Activated CD4-positive, alpha-beta T cell treated with anti-CD3 and anti-CD28 coated beads, Interleukin-2, amount 50 U/mL, for 4 hours (primary cell): ENCODE results near the gene NCOA4.
"Not testable (repeated sequence)": the region's sequence is repeated elsewhere in the genome, so short reads cannot be mapped to it uniquely, and the experiment has no call there.

Experiments used
- DNase-seq, 2 experiments: peaks; one replicate each; pipeline ENCODE4 v3.0.0-alpha.2; 2020

Gene NCOA4

DNA sequence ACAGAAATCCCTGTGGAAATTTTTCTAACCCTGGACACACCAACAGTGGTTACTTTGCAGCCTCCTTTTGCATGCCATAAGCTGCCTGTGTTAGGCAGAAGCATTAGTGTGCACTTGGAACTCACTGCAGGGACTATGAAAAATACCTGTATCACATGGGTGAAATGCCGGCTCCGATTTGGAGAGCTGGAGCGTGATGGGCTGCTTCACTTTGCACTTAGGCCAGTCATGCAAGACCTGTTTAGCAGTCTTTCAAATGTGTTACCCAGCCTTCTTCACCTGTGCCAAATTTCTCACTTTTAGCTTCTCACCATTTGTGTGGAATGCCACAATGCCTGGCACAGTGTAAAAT is 11.3 kb downstream of the NCOA4 start:
- DNase-seq = no peak

GRCh38 chr10:46018453-46019176 is 11.8 kb downstream of the NCOA4 start:
- no peak for DNase-seq

- DNase-seq = no peak
These were observed 12.7 kb downstream of the NCOA4 start for GRCh38 chr10:46017733-46018132.

- DNase-seq = no peak
These were observed 13.6 kb downstream of the NCOA4 start for GRCh38 chr10:46016811-46017210.

DNA sequence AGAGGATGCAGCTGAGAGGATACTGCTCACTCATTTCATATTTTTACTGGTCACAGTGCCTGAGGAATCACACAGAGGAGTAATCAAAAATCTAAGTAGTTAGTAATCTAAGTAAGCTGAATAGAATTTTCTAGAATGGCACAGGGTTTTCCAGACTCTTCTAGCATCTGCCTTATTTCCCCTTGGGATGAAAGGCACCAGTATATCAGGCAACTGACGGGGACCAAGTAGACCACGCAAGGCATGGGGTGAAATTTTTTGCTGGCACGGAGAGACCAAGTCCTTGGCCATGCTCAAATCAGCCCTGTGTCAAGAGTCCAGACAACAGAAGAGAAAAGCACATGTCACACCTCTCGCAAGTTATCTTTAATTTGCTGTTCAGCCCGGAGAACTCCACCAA is 14.2 kb downstream of the NCOA4 start:
- no peak for DNase-seq

- no peak for DNase-seq
These were observed 15.6 kb downstream of the NCOA4 start for GRCh38 chr10:46014683-46015405.

- no peak for DNase-seq
These were observed 16.2 kb downstream of the NCOA4 start for GRCh38 chr10:46014206-46014605.

DNA sequence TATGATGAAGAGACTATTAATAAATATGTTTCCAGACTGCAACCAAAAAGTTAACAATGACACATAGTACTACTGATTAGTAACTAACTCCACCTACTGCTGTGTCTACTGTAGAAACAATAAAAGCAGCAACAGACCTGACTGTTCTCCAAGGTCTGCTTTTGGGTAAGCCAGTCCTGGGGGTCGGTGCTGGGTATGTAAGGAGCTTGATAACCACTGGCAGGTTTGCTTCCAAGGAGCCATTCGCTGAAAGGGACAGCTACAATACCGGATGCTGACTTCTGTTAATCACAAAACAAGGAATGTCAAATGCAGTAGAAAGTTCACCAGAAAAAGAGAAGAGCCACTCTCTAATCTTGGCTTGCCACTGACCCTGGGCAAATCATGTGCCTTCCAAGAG is 17.7 kb downstream of the NCOA4 start:
- no peak for DNase-seq

DNA sequence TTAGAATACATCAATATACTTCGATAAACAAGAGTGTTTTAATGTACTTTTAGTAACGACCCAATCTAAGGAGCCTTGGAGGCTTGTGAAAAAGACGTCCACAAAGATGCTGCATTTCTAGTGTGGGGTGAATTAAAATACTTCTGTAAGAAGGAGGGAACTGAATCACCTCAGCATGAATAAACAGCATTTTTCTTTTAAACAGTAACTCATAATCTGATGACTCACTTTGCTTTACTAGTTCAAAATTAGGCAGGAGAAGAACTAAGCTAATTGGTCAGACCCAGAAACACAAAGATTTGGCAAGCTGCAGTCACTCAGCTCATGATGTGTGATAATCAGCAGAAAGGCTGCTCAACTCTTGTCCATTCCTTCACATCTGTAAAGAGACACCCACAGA is 24.2 kb downstream of the NCOA4 start:
- DNase-seq = no peak

DNA sequence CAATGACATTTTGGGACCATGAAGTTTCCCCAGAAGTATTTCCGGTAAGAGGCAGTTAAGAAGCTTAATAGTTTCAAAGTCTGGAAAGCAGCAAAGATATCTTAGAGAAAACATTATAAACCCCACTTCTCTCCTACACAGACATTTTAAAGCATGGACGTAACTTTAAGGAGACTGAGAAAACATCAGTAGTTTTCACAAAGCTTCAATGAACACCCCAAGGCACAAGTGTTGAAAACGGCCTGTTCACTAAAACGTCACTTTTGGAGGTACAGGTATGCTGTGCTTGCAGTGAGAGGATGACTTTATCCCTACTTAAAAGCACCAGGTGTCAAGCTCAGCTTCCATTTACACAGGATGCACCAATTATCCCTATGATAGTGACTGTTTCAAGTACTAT is 25.0 kb downstream of the NCOA4 start:
- DNase-seq = no peak

- no peak for DNase-seq
These were observed 25.5 kb downstream of the NCOA4 start for GRCh38 chr10:46004963-46005362.

DNA sequence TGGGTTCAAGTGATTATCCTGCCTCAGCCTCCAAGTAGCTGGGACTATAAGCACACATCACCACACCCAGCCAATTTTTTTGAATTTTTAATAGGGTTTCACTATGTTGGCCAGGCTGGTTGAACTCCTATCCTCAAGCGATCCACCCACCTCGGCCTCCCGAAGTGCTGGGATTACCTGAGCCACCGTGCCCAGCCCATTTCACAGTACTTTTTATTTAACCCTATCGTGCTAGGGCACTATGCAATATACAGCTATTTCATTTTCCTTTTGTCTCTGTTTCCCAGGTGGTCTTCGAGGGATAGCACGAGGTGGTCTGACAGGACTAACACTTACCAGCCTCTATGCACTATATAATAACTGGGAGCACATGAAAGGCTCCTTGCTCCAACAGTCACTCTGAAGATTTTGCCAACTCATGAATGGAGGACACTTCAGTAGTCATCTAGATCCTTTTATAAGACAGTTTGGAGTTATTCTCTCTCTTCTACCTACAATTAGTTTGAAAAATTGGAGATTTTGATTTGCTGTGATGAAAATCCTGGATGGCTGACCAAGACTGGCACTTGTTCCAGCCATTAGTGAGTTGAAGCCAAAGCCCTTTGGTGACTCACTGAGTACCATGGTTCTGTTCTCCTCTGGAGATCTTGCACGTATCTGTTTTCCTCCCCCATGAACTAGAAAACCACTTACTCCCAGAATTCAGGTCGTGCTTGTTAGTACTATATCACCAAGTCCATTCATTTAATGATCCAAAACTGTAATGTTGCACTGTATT is 27.3 kb downstream of the NCOA4 start:
- no peak for DNase-seq

GRCh38 chr10:46002189-46002687 is 28.2 kb downstream of the NCOA4 start:
- not testable (repeated sequence) for DNase-seq

DNA sequence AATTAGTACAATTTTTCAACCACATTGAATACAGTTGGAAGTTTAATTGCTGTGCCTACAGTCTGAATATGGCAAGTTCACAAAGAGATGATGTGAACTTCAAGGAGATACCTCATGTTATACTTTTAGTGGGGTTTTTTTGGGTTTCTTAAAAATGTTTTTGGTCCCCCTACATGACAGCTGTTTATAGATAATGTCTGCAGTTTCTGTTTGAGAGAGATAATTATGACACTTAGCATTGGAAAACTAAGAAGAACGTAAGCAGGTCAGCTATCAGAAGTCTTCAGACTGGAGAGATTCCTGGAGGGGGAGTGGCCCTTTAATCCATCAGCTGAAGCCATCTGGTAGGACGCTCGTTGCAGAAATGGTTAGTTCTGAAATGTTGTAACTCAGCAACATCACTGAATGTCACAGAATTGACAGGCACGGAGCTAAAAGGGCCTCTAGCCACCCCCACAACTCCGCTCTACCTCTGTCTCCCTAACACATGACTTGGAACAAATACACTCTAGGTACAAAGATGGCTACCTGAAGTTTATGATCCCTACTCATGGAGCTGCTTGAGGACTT is 29.2 kb downstream of the NCOA4 start:
- no peak for DNase-seq

GRCh38 chr10:46000538-46000937 is 29.9 kb downstream of the NCOA4 start:
- no peak for DNase-seq

DNA sequence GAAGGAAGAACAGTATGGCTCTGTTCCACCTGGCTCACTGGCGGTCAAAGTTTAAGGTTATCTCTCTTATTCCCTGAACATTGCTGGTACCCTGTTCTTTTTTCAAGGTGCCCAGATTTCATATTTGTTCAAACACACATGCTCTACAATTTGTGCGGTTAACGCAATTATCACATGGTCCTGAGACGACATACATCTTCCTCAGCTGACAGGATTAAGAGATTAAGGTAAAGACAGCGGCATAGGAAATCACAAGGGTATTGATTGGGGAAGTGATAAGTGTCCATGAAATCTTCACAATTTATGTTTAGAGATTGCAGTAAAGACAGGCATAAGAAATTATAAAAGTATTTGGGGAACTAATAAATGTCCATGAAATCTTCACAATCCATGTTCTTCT is 30.5 kb downstream of the NCOA4 start:
- DNase-seq = not testable (repeated sequence)

DNA sequence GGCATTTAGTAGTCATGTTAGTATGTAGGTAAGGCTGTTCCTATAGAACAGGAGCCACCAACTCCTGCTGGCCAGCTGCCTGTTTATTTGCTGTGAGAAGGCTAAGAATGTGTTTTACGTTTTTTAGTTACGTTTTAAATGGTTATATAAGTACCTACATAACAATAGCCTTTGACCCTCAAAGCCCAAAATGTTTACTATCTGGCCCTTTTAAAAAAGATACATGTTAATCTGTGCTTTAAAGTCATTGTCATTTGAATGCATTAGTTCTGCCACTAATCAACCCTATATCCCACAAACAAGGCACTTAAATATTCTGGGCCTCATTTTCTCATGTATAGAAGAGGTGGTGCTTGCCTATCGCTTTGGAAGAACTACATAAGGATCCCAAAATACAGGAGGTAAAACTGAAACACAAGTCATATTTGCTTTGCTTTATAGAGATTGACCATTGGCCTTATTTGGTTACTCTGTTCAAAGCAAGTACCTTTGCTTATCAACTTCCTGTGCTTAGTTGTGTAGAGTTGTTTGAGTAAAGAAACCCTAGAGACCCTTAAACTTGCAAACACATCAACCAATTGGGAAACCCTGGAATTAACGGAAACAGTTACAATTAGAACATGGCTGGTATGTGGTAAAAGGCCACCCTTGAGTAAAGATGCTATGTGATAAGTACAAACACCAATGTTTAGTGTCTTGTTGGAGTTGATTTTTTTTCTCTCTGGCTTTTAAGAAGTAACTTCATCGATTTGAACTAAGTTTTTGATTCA is 32.2 kb downstream of the NCOA4 start:
- no peak for DNase-seq

GRCh38 chr10:45997557-45997956 is 32.9 kb downstream of the NCOA4 start:
- no peak for DNase-seq

DNA sequence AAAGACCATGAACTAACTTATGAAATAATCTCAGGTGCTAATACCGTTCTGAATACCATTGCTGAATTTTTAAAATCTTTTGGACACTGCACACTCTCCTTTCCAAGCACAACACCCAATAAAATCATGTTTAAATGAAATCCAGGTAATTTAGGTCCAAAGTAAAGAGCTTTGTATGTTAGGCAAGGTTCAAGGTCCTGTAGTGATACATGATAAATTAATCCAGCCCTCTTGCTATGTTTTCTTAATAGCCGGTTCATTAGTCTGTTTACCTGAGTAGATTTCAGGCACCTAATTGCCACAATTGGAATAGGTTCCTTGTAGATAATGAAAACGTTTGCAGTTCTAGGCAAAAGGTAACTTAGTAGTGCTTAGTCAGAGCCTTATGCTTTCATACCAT is 44.8 kb downstream of the NCOA4 start:
- not testable (repeated sequence) for DNase-seq

- not testable (repeated sequence) for DNase-seq
These were observed 46.0 kb downstream of the NCOA4 start for GRCh38 chr10:45984473-45984872.

DNA sequence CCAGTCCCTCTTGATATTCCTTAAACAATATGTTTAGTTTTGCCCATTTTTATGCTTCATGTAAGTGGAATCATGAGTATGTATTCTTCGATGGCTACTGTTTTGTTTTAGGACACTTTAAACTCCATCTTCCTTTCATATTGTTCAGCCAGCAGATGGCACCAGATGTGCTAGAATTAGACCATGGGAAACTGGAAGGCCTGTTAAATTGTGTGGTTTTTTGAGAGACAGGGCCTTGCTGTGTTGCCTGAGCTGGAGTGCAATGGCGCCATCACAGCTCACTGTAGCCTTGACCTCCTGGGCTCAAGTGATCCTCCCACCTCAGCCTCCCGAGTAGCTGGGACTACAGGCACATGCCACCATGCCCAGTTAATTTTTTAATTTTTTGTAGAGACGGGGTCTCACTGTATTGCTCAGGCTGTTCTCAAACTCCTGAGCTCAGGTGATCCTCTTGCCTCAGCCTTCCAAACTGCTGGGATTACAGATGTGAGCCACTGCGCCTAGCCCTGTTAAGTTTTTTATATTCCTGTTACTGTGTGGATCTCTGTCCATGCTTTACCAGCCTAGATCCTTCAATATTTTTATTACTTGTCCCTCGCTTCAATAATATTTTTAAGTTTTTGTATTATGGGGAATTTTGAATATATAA is 46.8 kb downstream of the NCOA4 start:
- peak; percentile 18 to 19 for DNase-seq

GRCh38 chr10:45981367-45981766 is 49.1 kb downstream of the NCOA4 start:
- not testable (repeated sequence) for DNase-seq
